ENCODE results near the gene IFNB1. TPM values are rescaled to one million over a fixed set of nuclear protein-coding genes. Genes with fewer than 3 reads are reported as not detected.

IFNB1 gene
- total RNA-seq, 1 experiment from 2014 or later, result not detected

DNA sequence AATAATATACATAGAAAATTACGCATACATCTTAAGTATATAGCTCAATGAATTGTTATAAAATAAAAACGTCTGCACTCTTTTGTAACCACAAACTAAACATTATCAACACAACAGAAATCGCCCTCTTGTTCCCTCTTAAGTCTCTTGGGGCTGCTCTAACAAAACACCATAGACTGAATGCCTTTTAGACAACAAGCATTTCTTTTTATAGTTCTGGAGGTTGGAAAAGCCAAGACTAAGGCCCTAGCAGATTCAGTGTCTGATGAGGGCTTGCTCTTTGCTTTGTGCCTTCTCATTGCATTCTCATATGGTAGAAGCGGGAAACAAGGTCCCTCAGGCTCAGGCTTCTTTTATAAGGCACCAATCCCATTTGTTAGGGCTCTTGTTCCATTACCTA, 4.9 kb upstream of the IFNB1 start:
- no peaks in the 10 kb centered on the region for H3K27me3 Mint-ChIP-seq (ENCODE audit: insufficient read depth, unreplicated experiment)
- Histone ChIP-seq H3K9me3 (no peaks in the 10 kb centered on the region), H3K27me3 (replicated peaks; ENCODE audit: control insufficient read depth, insufficient read depth, low read length) (no peaks in the 10 kb centered on the region), H3K4me1 (no peaks in the 10 kb centered on the region), H3K4me3 (ENCODE audit: low read depth, low read length) (no peak overlapping the region), H3K36me3 (ENCODE audit: control insufficient read depth, insufficient read depth, low read length) (no peaks in the 10 kb centered on the region)
- POLR2A ChIA-PET, result no interaction called here
- TF ChIP-seq, protein P1, sequence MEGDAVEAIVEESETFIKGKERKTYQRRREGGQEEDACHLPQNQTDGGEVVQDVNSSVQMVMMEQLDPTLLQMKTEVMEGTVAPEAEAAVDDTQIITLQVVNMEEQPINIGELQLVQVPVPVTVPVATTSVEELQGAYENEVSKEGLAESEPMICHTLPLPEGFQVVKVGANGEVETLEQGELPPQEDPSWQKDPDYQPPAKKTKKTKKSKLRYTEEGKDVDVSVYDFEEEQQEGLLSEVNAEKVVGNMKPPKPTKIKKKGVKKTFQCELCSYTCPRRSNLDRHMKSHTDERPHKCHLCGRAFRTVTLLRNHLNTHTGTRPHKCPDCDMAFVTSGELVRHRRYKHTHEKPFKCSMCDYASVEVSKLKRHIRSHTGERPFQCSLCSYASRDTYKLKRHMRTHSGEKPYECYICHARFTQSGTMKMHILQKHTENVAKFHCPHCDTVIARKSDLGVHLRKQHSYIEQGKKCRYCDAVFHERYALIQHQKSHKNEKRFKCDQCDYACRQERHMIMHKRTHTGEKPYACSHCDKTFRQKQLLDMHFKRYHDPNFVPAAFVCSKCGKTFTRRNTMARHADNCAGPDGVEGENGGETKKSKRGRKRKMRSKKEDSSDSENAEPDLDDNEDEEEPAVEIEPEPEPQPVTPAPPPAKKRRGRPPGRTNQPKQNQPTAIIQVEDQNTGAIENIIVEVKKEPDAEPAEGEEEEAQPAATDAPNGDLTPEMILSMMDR (IDR thresholded peaks at IDR 0.05; ENCODE audit: insufficient read depth in 1 of 2, low read depth in 1 of 2, low read length in 1 of 2, severe bottlenecking in 1 of 2, unreplicated experiment in 1 of 2), result no peak
- H3K9me3 Mint-ChIP-seq (ENCODE audit: unreplicated experiment), result no peaks in the 10 kb centered on the region
- DNase-seq, result no peak
- H3K4me3 Mint-ChIP-seq (ENCODE audit: unreplicated experiment), result no peak overlapping the region
- intact Hi-C loops (cut with micrococcal nuclease; ENCODE audit: unreplicated experiment), result no loop called here
- CTCF ChIA-PET, result no interaction called here
- no peak overlapping the region for H3K27ac Mint-ChIP-seq (ENCODE audit: unreplicated experiment)
- no peaks in the 10 kb centered on the region for H3K36me3 Mint-ChIP-seq (ENCODE audit: insufficient read depth, unreplicated experiment)
- BruUV-seq (replicated peaks), result no TSS peak
- H3K4me1 Mint-ChIP-seq (ENCODE audit: low read depth, unreplicated experiment), result no peaks in the 10 kb centered on the region

DNA sequence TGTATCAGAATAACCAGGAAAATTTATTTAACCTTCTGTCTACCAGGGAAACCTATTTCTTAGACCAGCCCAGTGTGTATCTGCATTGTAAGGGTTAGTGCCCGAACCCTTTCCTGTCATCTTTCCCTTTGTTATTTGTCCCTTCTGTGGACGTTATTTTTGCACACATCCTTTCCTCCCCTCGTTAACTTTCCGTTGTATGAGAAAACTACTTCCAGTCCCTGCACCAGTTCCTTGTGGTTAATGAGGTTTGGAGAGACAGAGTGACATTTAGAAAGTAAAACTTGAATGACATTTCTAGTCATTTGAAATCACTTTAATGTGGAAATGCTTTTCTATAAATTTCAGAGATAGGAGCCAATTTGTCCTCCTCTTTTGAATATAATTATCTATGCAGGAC, 4.3 kb upstream of the IFNB1 start:
- intact Hi-C loops (cut with micrococcal nuclease; ENCODE audit: unreplicated experiment), result no loop called here
- no peaks in the 10 kb centered on the region for H3K9me3 Mint-ChIP-seq (ENCODE audit: unreplicated experiment)
- Histone ChIP-seq H3K36me3 (ENCODE audit: control insufficient read depth, insufficient read depth, low read length) (no peaks in the 10 kb centered on the region), H3K27me3 (replicated peaks; ENCODE audit: control insufficient read depth, insufficient read depth, low read length) (no peaks in the 10 kb centered on the region), H3K4me3 (ENCODE audit: low read depth, low read length) (no peak overlapping the region), H3K9me3 (no peaks in the 10 kb centered on the region), H3K4me1 (no peaks in the 10 kb centered on the region)
- H3K4me1 Mint-ChIP-seq (ENCODE audit: low read depth, unreplicated experiment), result no peaks in the 10 kb centered on the region
- no peaks in the 10 kb centered on the region for H3K36me3 Mint-ChIP-seq (ENCODE audit: insufficient read depth, unreplicated experiment)
- ChIA-PET CTCF (no interaction called here), POLR2A (no interaction called here)
- no TSS peak for BruUV-seq (replicated peaks)
- DNase-seq, result no peak
- no peak overlapping the region for H3K4me3 Mint-ChIP-seq (ENCODE audit: unreplicated experiment)
- H3K27me3 Mint-ChIP-seq (ENCODE audit: insufficient read depth, unreplicated experiment), result no peaks in the 10 kb centered on the region
- TF ChIP-seq, protein P1 (IDR thresholded peaks at IDR 0.05; ENCODE audit: insufficient read depth in 1 of 2, low read depth in 1 of 2, low read length in 1 of 2, severe bottlenecking in 1 of 2, unreplicated experiment in 1 of 2), result no peak
- no peak overlapping the region for H3K27ac Mint-ChIP-seq (ENCODE audit: unreplicated experiment)

DNA sequence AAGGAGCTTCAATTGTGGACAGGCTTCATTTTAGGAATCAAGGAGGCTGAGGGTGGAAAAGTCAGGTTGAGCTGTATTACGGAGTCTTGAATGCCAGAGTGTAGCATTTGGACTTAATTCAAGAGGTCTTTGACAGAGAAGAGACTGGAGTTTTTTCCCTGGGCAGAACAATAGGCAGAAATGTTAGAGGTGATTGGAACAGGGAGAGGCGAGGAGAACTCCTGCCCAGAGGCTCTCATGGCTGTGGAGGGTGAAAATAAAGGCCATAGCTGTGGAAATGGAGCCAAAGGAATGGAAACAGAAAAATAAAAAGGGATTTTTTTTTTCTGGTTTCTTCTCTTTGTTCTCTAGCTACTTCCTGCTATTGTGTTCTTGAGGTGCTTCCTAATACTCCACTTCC, 3.7 kb upstream of the IFNB1 start:
- H3K9me3 ChIP-seq, result no peaks in the 10 kb centered on the region
- no peaks in the 10 kb centered on the region for H3K27me3 ChIP-seq (replicated peaks; ENCODE audit: control insufficient read depth, insufficient read depth, low read length)
- Mint-ChIP-seq H3K27me3 (ENCODE audit: insufficient read depth, unreplicated experiment) (no peaks in the 10 kb centered on the region), H3K27ac (ENCODE audit: unreplicated experiment) (no peak overlapping the region), H3K9me3 (ENCODE audit: unreplicated experiment) (no peaks in the 10 kb centered on the region), H3K4me3 (ENCODE audit: unreplicated experiment) (no peak overlapping the region), H3K36me3 (ENCODE audit: insufficient read depth, unreplicated experiment) (no peaks in the 10 kb centered on the region), H3K4me1 (ENCODE audit: low read depth, unreplicated experiment) (no peaks in the 10 kb centered on the region)
- H3K4me1 ChIP-seq, result no peaks in the 10 kb centered on the region
- no TSS peak for BruUV-seq (replicated peaks)
- H3K4me3 ChIP-seq (ENCODE audit: low read depth, low read length), result no peak overlapping the region
- DNase-seq, result no peak
- POLR2A ChIA-PET, result interaction anchor here (0.5 kb wide), 1 partner anchor 462 kb away, joined by 3 read pairs; no protein-coding TSS in a partner anchor
- TF ChIP-seq, protein P1 (IDR thresholded peaks at IDR 0.05; ENCODE audit: insufficient read depth in 1 of 2, low read depth in 1 of 2, low read length in 1 of 2, severe bottlenecking in 1 of 2, unreplicated experiment in 1 of 2), result no peak
- CTCF ChIA-PET, result no interaction called here
- intact Hi-C loops (cut with micrococcal nuclease; ENCODE audit: unreplicated experiment), result no loop called here
- H3K36me3 ChIP-seq (ENCODE audit: control insufficient read depth, insufficient read depth, low read length), result no peaks in the 10 kb centered on the region
